ENCODE data around the gene SPHK2. TPM values are rescaled to one million over a fixed set of nuclear protein-coding genes. Genes with fewer than 3 reads are reported as not detected.

The SPHK2 gene
- total and polyA plus RNA-seq, 11 donors = 5.6 to 13.1 (median 9.5) TPM

DNA sequence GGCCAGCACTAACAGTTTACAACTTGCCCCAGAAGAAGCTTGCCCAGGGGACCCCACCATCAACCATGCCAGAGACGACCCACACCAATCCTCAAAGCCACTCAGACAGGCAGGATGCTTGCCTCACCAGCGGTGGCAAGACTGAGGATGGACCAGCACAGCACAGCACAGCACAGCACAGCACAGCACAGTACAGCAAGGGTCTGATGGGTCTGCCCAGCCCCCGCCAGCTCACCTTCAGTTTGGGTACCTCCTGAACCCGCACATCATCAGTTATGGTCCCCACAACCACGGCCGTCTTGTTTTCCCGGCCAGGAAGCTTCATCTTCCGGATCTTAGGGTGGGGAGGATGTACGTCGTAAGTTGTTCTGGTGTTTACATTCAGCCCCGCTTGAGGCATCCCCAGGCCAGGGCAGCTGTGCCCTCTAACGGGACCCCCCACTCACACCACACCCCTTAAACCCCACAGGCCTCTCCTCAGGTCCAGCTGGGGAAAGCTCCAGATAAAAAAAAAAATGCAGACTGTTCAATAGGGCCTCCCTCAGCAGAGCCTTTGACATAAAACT is 2.7 kb upstream of the SPHK2 start:
- no peak for TF ChIP-seq CTCF (IDR thresholded peaks at IDR 0.05)
- TF ChIP-seq POLR2A (IDR thresholded peaks at IDR 0.05) = no peak
- Histone ChIP-seq H3K4me1 (peaks cover 11 to 44% (median 26%) of the 10 kb centered on the region in 12 donors), H3K27me3 (peaks cover 0 to 6% (median 0%) of the 10 kb centered on the region in 9 donors), H3K27ac (peak overlapping the region in 1 of 12 donors; percentile 16), H3K9me3 (no peaks in the 10 kb centered on the region), H3K4me3 (peak overlapping the region in 1 of 12 donors; percentile 90), H3K36me3 (peaks cover 2 to 41% (median 27%) of the 10 kb centered on the region in 9 donors)
- WGBS, 4 donors = 57 to 80% (median 71%) methylated on average over 11 to 12 of the region's 12 CpGs
- intact Hi-C loops (cut with DNase I) = loop anchor here in 1 of 10 donors (10.0 kb wide), 1 partner anchor 232 kb away; no protein-coding TSS in a partner anchor
- no peak for ATAC-seq
- no peak for DNase-seq

DNA sequence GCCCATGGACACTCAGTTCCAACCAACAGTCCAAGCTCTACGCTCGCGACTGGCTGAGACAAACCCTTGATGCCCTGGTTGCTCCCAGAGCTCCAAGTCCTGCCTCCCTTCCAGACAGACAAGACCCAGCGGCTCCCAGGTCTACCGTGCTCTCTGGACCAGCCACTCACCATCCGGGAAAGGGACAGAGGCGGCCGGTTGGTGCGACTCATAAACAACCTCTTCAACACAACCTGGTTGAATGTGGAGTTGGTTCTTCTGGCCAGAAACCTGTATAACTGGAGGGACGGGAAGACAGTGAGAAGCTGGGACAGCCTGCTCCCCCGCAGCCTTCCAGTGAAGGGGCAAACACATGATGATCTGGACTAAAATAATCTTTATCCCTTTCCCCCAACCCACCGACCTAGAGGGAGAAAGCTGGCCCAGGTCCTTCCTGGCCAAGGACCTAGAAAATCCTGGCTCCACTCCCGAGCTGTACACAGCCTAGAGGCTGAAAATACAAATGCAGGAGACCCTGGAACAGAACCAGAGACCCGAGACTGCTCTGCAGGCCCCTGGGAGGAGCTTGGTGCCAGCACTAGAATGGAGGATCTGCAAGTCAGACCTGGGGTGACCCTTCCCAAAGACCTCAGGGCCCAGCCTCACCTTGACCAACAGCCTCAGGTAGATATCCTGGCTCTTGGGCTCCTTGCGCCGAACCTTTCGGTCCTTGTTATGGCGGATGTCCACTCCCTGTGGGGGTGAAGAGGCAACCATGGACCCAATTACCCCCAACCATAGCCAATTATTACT is 2.0 kb upstream of the SPHK2 start:
- TF ChIP-seq POLR2A (IDR thresholded peaks at IDR 0.05) (no peak), CTCF (IDR thresholded peaks at IDR 0.05) (peak in 1 of 12 donors; percentile 17)
- peak overlapping the region in 6 of 12 donors; percentile 80 to 95 (median 92) for H3K27ac ChIP-seq
- intact Hi-C loops (cut with DNase I) = loop anchor here in 1 of 10 donors (10.0 kb wide), 1 partner anchor 233 kb away; no protein-coding TSS in a partner anchor
- H3K9me3 ChIP-seq = no peaks in the 10 kb centered on the region
- DNase-seq (no peak), ATAC-seq (no peak)
- WGBS, 4 donors = 64 to 70% (median 67%) methylated on average over 12 to 18 of the region's 18 CpGs
- peaks cover 11 to 51% (median 26%) of the 10 kb centered on the region in 12 donors for H3K4me1 ChIP-seq
- H3K4me3 ChIP-seq = peak overlapping the region in 10 of 12 donors; percentile 59 to 97 (median 88)
- peaks cover 0 to 6% (median 0%) of the 10 kb centered on the region in 9 donors for H3K27me3 ChIP-seq
- peaks cover 2 to 43% (median 29%) of the 10 kb centered on the region in 9 donors for H3K36me3 ChIP-seq

DNA sequence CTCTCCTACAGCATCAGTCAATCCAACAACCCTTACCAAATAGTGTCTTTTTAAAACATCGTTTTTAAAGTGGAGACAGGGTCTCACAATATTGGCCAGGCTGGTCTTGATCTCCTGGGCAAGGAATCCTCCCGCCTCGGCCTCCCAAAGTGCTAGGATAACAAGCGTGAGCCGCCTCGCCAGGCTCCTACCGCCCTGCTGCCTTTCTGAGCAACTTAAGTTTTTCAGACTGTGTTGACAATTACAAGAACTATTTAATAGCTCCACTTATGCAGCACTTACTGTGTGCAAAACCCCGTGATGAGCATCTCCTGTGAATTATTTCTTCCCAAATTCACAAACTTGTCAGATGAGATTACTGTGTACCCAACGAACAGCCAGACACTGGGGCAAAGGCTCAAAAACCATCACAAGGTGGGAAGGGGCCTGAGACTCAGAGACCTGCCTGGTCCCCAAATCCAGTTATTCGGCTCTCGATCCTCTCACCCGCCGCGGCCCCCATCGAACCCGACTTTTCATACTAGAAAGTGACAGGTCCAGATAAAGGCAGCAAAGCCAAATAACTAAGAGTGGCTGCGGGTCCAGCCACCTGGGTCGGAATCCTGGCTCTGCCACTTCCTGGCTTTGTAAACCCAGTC is 909 bp upstream of the SPHK2 start:
- TF ChIP-seq POLR2A (IDR thresholded peaks at IDR 0.05) (no peak), CTCF (IDR thresholded peaks at IDR 0.05) (no peak)
- Histone ChIP-seq H3K27ac (peak overlapping the region; percentile 62 to 95 (median 92)), H3K4me1 (peaks cover 12 to 62% (median 30%) of the 10 kb centered on the region in 12 donors), H3K36me3 (peaks cover 2 to 43% (median 29%) of the 10 kb centered on the region in 9 donors), H3K4me3 (peak overlapping the region; percentile 59 to 97 (median 88)), H3K9me3 (no peaks in the 10 kb centered on the region), H3K27me3 (peaks cover 0 to 6% (median 0%) of the 10 kb centered on the region in 9 donors)
- 2 to 3% (median 2%) methylated on average over 18 of the region's 18 CpGs for WGBS, 4 donors
- peak in 1 of 5 donors; percentile 38 for DNase-seq
- ATAC-seq = no peak
- intact Hi-C loops (cut with DNase I) = loop anchor here in 1 of 10 donors (2.0 to 10.0 kb wide), 2 partner anchors 18 to 234 kb away; partner anchors contain the start of gene DBP
